Measurements from ENCODE around the gene MMP10.

MMP10 gene

GRCh38 chr11:102802341-102802740 is 21.9 kb upstream of the MMP10 start:
- H3K27ac ChIP-seq (ENCODE audit: insufficient read depth, low read depth, low read length, poor library complexity, severe bottlenecking), result no peak overlapping the region
- no peaks in the 10 kb centered on the region for H3K4me1 ChIP-seq (ENCODE audit: control insufficient read depth, insufficient read depth, low read length)
- no peak overlapping the region for H3K4me3 ChIP-seq (ENCODE audit: insufficient read depth, low read depth, low read length)
- no peaks in the 10 kb centered on the region for H3K27me3 ChIP-seq (ENCODE audit: control insufficient read depth, insufficient read depth, low read length, poor library complexity, severe bottlenecking)
- H3K9me3 ChIP-seq (ENCODE audit: control insufficient read depth, low read length), result no peaks in the 10 kb centered on the region
- no peaks in the 10 kb centered on the region for H3K36me3 ChIP-seq (ENCODE audit: control insufficient read depth, insufficient read depth, low read length)
- WGBS, 2 experiments, result 95 to 97% methylated on average over 2 of the region's 2 CpGs

DNA sequence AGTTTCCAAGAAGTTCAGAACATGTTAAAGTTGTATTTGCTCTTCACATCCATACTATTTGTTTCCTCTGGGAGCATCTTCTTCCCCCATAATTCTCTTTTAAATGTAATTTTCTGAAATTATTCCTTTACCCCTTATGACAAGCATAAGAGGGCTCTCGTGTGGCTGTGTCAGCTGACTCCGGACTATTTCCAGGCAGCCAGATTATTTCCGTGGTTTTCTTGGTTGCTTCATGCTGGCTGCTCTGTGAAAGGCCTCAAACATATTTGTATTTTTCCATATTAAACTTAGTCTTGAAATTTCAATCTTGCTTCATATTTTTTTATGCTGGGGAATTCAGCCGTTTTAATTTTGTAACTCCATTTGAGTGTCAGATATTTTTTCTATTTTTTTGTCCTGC is 20.3 kb upstream of the MMP10 start:
- Histone ChIP-seq H3K36me3 (ENCODE audit: control insufficient read depth, insufficient read depth, low read length) (no peaks in the 10 kb centered on the region), H3K27me3 (ENCODE audit: control insufficient read depth, insufficient read depth, low read length, poor library complexity, severe bottlenecking) (no peaks in the 10 kb centered on the region), H3K4me1 (ENCODE audit: control insufficient read depth, insufficient read depth, low read length) (no peaks in the 10 kb centered on the region), H3K9me3 (ENCODE audit: control insufficient read depth, low read length) (no peaks in the 10 kb centered on the region), H3K27ac (ENCODE audit: insufficient read depth, low read depth, low read length, poor library complexity, severe bottlenecking) (no peak overlapping the region), H3K4me3 (ENCODE audit: insufficient read depth, low read depth, low read length) (no peak overlapping the region)
- 98% methylated on average over 4 of the region's 4 CpGs for WGBS, 2 experiments

GRCh38 chr11:102799681-102800340 is 19.4 kb upstream of the MMP10 start:
- Histone ChIP-seq H3K36me3 (ENCODE audit: control insufficient read depth, insufficient read depth, low read length) (no peaks in the 10 kb centered on the region), H3K4me3 (ENCODE audit: insufficient read depth, low read depth, low read length) (no peak overlapping the region), H3K9me3 (ENCODE audit: control insufficient read depth, low read length) (no peaks in the 10 kb centered on the region), H3K4me1 (ENCODE audit: control insufficient read depth, insufficient read depth, low read length) (no peaks in the 10 kb centered on the region), H3K27me3 (ENCODE audit: control insufficient read depth, insufficient read depth, low read length, poor library complexity, severe bottlenecking) (no peaks in the 10 kb centered on the region), H3K27ac (ENCODE audit: insufficient read depth, low read depth, low read length, poor library complexity, severe bottlenecking) (no peak overlapping the region)
- 92 to 94% methylated on average over 5 to 6 of the region's 6 CpGs for WGBS, 2 experiments

GRCh38 chr11:102798012-102798746 is 17.8 kb upstream of the MMP10 start, which contains the start of gene MMP1:
TSS of gene MMP1 (minus strand) at chr11:102798160. CDS start at chr11:102798092, 68 bp downstream.
- H3K27me3 ChIP-seq (ENCODE audit: control insufficient read depth, insufficient read depth, low read length, poor library complexity, severe bottlenecking), result no peaks in the 10 kb centered on the region
- no peaks in the 10 kb centered on the region for H3K36me3 ChIP-seq (ENCODE audit: control insufficient read depth, insufficient read depth, low read length)
- no peaks in the 10 kb centered on the region for H3K9me3 ChIP-seq (ENCODE audit: control insufficient read depth, low read length)
- no peak within 1 kb of the TSS for H3K4me3 ChIP-seq (ENCODE audit: insufficient read depth, low read depth, low read length)
- H3K27ac ChIP-seq (ENCODE audit: insufficient read depth, low read depth, low read length, poor library complexity, severe bottlenecking), result no peak within 1 kb of the TSS
- no peaks in the 10 kb centered on the region for H3K4me1 ChIP-seq (ENCODE audit: control insufficient read depth, insufficient read depth, low read length)
- WGBS, 2 experiments, result 95 to 97% methylated on average over 7 of the region's 7 CpGs

- Histone ChIP-seq H3K4me1 (ENCODE audit: control insufficient read depth, insufficient read depth, low read length) (no peaks in the 10 kb centered on the region), H3K36me3 (ENCODE audit: control insufficient read depth, insufficient read depth, low read length) (no peaks in the 10 kb centered on the region), H3K9me3 (ENCODE audit: control insufficient read depth, low read length) (no peaks in the 10 kb centered on the region), H3K4me3 (ENCODE audit: insufficient read depth, low read depth, low read length) (no peak overlapping the region), H3K27me3 (ENCODE audit: control insufficient read depth, insufficient read depth, low read length, poor library complexity, severe bottlenecking) (no peaks in the 10 kb centered on the region), H3K27ac (ENCODE audit: insufficient read depth, low read depth, low read length, poor library complexity, severe bottlenecking) (no peak overlapping the region)
Measured at GRCh38 chr11:102794382-102794781, 14.0 kb upstream of the MMP10 start.

GRCh38 chr11:102793677-102794290 is 13.4 kb upstream of the MMP10 start:
- no peaks in the 10 kb centered on the region for H3K27me3 ChIP-seq (ENCODE audit: control insufficient read depth, insufficient read depth, low read length, poor library complexity, severe bottlenecking)
- no peaks in the 10 kb centered on the region for H3K36me3 ChIP-seq (ENCODE audit: control insufficient read depth, insufficient read depth, low read length)
- WGBS, 2 experiments, result 89 to 90% methylated on average over 6 of the region's 6 CpGs
- H3K27ac ChIP-seq (ENCODE audit: insufficient read depth, low read depth, low read length, poor library complexity, severe bottlenecking), result no peak overlapping the region
- H3K4me1 ChIP-seq (ENCODE audit: control insufficient read depth, insufficient read depth, low read length), result no peaks in the 10 kb centered on the region
- H3K4me3 ChIP-seq (ENCODE audit: insufficient read depth, low read depth, low read length), result no peak overlapping the region
- no peaks in the 10 kb centered on the region for H3K9me3 ChIP-seq (ENCODE audit: control insufficient read depth, low read length)

DNA sequence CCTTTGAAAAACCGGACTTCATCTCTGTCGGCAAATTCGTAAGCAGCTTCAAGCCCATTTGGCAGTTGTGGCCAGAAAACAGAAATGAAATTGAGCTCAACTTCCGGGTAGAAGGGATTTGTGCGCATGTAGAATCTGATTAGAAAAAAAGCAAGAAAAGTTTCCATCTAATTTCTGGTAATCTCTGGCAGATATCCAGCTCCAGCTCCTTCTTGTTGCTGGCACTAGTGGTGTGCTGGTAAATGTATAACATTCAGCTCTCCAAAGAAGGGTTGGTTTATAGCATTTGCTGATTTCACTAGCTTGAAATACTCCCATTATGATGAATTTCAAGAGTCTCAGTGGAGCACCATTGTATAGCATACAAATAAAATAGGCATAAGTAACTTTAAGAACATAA is 12.2 kb upstream of the MMP10 start:
- no peaks in the 10 kb centered on the region for H3K27me3 ChIP-seq (ENCODE audit: control insufficient read depth, insufficient read depth, low read length, poor library complexity, severe bottlenecking)
- H3K9me3 ChIP-seq (ENCODE audit: control insufficient read depth, low read length), result no peaks in the 10 kb centered on the region
- H3K4me1 ChIP-seq (ENCODE audit: control insufficient read depth, insufficient read depth, low read length), result no peaks in the 10 kb centered on the region
- H3K36me3 ChIP-seq (ENCODE audit: control insufficient read depth, insufficient read depth, low read length), result no peaks in the 10 kb centered on the region
- 95 to 97% methylated on average over 5 of the region's 5 CpGs for WGBS, 2 experiments
- no peak overlapping the region for H3K4me3 ChIP-seq (ENCODE audit: insufficient read depth, low read depth, low read length)
- no peak overlapping the region for H3K27ac ChIP-seq (ENCODE audit: insufficient read depth, low read depth, low read length, poor library complexity, severe bottlenecking)

GRCh38 chr11:102791271-102792036 is 11.0 kb upstream of the MMP10 start:
- H3K4me1 ChIP-seq (ENCODE audit: control insufficient read depth, insufficient read depth, low read length), result no peaks in the 10 kb centered on the region
- no peak overlapping the region for H3K4me3 ChIP-seq (ENCODE audit: insufficient read depth, low read depth, low read length)
- H3K9me3 ChIP-seq (ENCODE audit: control insufficient read depth, low read length), result no peaks in the 10 kb centered on the region
- no peaks in the 10 kb centered on the region for H3K36me3 ChIP-seq (ENCODE audit: control insufficient read depth, insufficient read depth, low read length)
- H3K27ac ChIP-seq (ENCODE audit: insufficient read depth, low read depth, low read length, poor library complexity, severe bottlenecking), result no peak overlapping the region
- H3K27me3 ChIP-seq (ENCODE audit: control insufficient read depth, insufficient read depth, low read length, poor library complexity, severe bottlenecking), result no peaks in the 10 kb centered on the region
- 91 to 93% methylated on average over 4 of the region's 4 CpGs for WGBS, 2 experiments

DNA sequence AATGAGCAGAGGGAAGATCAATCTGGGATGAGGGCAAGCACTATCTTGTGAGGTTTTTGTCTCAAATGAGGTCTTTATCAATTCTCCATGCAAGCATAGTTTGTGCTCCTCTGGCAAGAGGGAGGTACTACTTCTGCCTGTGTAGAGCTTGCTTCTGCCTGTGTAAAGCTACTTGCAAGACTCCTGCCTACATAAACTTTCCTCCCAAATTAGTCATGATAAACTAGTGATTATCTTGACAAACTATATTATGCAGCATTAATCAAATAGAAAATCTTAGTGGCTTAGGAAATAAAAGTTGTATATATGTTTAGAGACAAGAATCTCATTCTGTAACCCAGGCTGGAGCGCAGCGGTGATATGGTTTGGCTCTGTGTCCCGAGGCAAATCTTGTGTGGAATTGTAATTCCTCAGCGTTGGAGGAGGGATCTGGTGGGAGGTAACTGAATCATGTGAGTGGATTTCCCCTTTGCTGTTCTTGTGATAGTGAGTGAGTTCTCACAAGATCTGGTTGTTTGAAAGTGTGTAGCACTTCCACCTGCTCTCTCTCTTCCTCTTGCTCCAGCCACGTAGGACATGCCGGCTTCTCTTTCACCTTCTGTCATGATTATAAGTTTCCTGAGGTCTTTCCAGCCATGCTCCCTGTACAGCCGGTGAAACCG is 8.0 kb upstream of the MMP10 start:
- H3K36me3 ChIP-seq (ENCODE audit: control insufficient read depth, insufficient read depth, low read length), result no peaks in the 10 kb centered on the region
- H3K27ac ChIP-seq (ENCODE audit: insufficient read depth, low read depth, low read length, poor library complexity, severe bottlenecking), result no peak overlapping the region
- H3K4me1 ChIP-seq (ENCODE audit: control insufficient read depth, insufficient read depth, low read length), result no peaks in the 10 kb centered on the region
- no peak overlapping the region for H3K4me3 ChIP-seq (ENCODE audit: insufficient read depth, low read depth, low read length)
- H3K9me3 ChIP-seq (ENCODE audit: control insufficient read depth, low read length), result no peaks in the 10 kb centered on the region
- H3K27me3 ChIP-seq (ENCODE audit: control insufficient read depth, insufficient read depth, low read length, poor library complexity, severe bottlenecking), result no peaks in the 10 kb centered on the region
- WGBS, 2 experiments, result 92 to 95% methylated on average over 8 of the region's 8 CpGs

Data from ectodermal cell (in vitro differentiated cells).